HG03571 (cell line): ENCODE results near the gene TGFBI.

ENCODE experiments used
- ATAC-seq: cut with Tn5 transposase; IDR thresholded peaks from one replicate; pipeline ENCODE4 v1.9.1; 2021; ENCODE audit not compliant: unreplicated experiment

TGFBI gene

DNA sequence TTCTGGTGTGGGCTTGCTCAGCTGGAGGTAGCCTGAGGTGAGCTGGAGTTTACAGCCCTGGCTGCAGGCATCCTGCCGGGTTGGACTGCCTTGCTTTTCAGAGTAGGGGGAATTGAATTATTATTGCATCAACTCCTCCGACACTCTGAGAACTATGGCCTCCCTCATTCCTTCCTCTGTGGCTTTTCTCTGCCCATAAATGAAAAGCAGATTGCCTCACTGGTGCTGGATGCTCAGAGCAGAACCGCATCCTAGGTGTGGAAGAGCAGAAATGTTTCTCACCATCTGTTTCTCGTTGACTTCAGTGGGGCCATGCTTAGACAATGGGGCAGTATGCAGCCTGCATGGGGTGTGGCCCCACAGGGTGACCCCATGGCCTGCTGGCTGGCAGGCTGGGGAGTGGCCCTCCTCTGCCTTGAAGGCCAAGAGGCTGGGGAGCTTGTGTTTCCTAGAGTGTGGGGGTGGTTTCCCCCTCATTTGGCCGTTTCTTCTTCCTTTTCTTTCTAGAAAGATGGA, 27.3 kb upstream of the TGFBI start:
- no peak for ATAC-seq

- no peak for ATAC-seq
Measured at GRCh38 chr5:136004436-136004835, 24.4 kb upstream of the TGFBI start.

DNA sequence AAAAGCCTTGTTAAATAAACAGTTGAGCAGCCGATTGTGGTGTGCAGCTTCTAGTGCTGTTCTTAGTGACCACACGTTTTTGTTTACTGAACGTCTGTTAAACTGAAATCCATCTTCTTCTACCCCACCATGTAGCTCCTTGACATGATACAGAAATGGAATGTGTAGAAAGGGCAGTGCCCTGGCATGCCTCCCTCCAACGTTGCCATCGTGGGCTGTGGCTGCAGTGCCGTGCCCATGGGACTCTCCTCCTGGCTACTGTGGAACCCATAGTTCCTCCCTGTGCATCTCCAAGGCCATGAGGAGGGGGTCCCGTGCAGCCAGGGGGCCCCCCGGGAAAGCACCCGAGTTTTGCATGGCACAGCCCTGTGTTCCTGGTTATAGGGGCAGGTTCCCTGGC, 23.3 kb upstream of the TGFBI start:
- no peak for ATAC-seq

- ATAC-seq, result no peak
Measured at GRCh38 chr5:136006164-136006563, 22.6 kb upstream of the TGFBI start.

GRCh38 chr5:136006761-136007251, 22.0 kb upstream of the TGFBI start:
- ATAC-seq, result no peak

GRCh38 chr5:136007271-136007670, 21.5 kb upstream of the TGFBI start:
- no peak for ATAC-seq

- no peak for ATAC-seq
Measured at GRCh38 chr5:136011414-136012001, 17.3 kb upstream of the TGFBI start.

DNA sequence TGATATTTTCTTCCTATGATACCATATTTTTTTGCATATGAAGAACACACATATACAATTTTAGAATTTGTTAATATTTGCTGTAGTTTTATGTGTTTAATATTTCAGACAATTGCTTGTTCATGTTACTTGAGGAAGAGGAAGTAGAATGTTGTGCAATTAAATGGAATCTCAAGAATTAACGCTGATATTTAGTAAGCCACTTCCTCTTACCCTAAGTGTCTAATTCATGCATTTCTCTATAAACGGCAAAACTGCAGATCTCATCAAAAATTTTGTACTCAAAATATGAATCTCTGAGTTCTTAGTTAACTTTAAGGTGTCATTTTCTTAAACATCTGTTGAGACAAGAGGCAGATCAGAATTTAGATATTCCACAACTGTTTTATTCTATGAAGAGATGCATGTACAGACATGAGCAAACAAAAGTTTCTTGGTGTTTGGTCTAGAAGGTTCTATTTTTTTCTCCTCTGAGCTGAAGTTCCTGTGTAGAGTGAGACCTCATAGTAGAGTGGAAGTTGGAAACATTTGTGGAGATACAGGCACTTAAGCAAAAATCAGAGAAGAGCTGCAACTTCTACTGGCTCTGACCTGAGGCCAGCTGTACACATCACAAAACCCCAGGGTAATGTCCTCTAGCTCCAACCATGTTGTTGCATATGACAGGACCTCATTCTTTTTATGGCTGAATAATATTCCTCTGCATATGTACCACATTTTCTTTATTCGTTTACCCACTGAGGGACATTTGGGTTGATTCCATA, 16.6 kb upstream of the TGFBI start:
- no peak for ATAC-seq

GRCh38 chr5:136013559-136013958, 15.2 kb upstream of the TGFBI start:
- no peak for ATAC-seq

- ATAC-seq, result peak; percentile 58
Measured at GRCh38 chr5:136014049-136015002, 14.5 kb upstream of the TGFBI start.

DNA sequence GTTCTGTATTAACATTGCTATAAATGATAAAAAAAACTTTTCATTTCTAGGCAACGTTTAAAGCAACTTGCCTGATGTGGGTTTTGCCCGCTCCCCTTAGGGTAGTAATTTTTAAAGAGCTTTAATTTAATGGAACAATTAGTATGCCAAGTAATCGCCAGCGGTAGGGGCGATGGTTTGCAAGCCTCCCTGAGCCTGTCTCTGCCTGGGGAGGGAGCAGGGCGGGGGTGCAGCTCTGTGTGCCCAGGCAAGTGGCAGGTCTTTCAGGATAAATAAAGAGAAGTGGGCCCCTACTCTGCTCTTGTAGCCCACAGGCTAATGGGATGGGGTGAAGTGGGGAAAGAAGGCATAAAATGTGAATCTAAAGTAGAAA, 13.8 kb upstream of the TGFBI start:
- no peak for ATAC-seq

DNA sequence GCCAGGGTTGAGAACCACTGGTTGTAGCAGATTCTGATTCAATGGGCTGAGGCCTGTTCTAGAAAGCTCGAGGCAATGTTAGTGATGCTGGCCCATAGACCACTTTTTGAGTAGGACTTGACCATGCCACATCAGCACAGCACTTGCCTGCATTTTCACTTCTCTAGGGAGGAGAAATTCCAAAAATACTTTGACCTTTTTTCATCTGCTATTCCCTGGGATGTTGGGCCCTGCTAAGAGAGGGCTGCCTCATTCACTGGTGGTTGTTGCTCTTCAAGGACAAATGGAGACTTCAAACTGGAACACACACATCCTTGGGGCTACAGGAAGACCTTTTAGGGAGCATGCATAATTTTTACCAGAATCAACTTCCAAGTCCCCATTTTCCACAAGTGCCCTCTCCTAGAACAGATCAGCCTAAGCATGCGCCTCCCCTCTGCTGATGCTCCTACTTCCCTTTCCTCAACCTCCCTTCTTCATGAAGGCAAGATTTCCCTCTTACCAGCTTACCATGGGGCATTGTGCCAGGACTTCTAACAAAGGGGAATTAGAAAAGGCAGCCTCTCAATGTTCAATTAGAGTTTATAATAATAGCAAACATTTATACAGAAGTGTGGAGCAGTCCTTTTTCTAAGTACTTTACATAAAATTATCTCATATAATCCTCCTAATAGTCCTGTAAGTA, 12.7 kb upstream of the TGFBI start:
- no peak for ATAC-seq

DNA sequence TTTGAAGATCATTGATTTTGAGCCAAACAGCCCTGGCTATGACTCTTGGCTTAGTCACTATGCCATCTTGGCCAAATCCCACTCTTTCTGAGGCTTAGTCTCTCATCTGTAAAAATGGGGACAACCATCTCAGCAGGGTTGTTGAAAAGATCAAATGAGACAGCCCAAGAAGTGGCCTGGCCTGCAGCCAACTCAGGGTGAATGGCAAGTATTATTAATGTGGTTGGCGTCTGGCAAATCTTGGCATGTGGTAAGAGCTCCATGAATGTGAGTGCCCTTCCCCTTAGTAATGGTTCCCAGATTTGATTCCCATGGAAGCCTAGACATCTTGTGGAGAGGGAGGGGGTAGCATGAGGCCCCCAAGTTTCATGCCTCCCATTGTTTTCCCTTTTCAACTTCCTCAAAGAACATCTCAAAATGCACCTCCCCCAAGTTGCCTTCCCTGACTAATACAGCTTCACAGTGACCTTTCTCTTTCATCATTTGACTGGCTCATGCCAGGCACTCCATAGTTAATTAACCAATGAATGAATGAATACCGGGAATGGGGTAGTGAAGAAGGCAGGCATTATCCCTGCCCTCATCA, 11.8 kb upstream of the TGFBI start:
- ATAC-seq, result no peak

DNA sequence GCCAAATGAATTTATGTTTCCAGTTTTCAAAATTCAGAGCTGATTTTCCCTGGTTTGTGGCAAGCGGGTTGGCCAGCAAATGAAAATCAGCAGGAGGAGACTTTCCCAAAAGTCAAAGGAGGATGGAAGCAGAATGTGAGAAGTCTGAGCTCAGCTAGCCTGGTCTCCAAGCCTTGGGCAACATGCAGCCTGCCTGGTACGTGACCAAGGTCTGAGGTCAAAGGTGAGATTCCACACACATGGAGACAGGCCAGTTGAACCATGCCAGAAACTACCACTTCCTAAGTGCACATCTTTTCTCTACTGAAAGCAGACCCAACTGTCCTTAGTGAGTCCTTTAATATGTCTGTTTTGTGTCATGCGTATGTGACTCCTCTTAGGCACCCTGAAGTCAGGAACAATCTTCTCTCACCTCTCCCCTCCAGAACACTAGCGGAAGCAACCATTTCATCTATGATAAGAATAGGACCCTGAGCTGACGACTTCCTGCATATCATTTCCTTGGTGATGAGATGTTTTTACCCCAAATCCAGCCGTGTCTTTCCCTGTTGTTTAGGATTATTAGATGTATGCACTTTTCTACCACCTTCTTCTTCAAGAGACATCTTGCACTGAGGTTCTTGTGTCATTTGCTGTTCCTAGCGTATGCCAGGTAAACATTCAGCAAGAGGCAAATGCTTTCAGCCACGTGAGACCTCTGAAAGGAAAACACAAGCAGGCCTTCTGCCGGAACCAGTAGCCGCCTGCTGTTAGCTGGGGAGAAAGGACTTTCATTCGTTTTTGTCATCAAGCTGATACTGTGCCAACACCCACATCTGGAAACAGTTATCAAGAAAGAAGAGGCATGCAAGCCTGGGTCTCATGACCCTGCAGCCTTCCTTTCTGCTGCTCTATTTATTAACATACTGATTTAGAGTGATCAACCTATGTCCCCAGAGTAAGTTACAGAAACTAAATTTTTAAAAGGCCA, 9.7 kb upstream of the TGFBI start:
- ATAC-seq, result no peak

DNA sequence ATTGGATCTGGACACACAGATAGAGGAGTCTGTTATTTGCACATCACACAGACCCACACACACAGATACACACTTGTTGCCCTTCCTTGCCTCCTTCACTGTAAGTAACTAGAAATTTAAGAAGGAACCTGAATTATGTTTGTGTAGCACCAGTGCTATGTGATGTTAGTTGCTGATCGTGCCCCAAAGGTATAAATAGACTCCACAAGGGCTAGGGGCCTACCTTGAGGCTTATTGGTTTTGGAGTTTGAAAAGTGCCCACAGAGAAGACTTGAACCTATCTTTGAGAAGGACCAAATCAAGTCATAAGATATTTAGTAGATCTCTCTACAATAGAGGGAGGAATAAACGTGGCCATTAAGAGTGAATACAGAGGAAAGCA, 8.8 kb upstream of the TGFBI start:
- ATAC-seq, result no peak

- no peak for ATAC-seq
Measured at GRCh38 chr5:136020383-136021015, 8.3 kb upstream of the TGFBI start.

- ATAC-seq, result no peak
Measured at GRCh38 chr5:136021016-136021405, 7.8 kb upstream of the TGFBI start.

GRCh38 chr5:136022965-136023364, 5.8 kb upstream of the TGFBI start:
- ATAC-seq, result no peak
